IMR-90 (cell line): ENCODE measurements around the gene RAP1GAP2.

Experiments used
- POLR2A ChIP-seq: IDR thresholded peaks from 2 replicates; pipeline ENCODE4 v1.6.1; 2012; ENCODE audit warnings: mild to moderate bottlenecking, low read depth, low read length
- RAD21 ChIP-seq: IDR thresholded peaks from 2 replicates; pipeline ENCODE4 v1.6.1; 2012; ENCODE audit warnings: low read length, improper control_type of control experiment
- RCOR1 ChIP-seq: IDR thresholded peaks from 2 replicates; pipeline ENCODE4 v1.6.1; 2012; ENCODE audit warnings: mild to moderate bottlenecking, low read length, improper control_type of control experiment; ENCODE audit not compliant: insufficient replicate concordance
- RFX5 ChIP-seq: IDR thresholded peaks from 2 replicates; pipeline ENCODE4 v1.8.0; 2012; ENCODE audit warnings: low read depth, mild to moderate bottlenecking, low read length, moderate library complexity
- SMC3 ChIP-seq: fragments of 150-350 bp; IDR thresholded peaks from 2 replicates; pipeline ENCODE4 v1.6.1; 2016; ENCODE audit warnings: low read depth, mild to moderate bottlenecking, antibody characterized with exemption, low read length, moderate library complexity
- TF ChIP-seq, protein P1 (sequence below): conservative IDR thresholded peaks from 2 replicates; pipeline ENCODE4 v1.5.1; 2012; ENCODE audit warnings: mild to moderate bottlenecking, low read depth, low read length, improper control_type of control experiment

DNA sequence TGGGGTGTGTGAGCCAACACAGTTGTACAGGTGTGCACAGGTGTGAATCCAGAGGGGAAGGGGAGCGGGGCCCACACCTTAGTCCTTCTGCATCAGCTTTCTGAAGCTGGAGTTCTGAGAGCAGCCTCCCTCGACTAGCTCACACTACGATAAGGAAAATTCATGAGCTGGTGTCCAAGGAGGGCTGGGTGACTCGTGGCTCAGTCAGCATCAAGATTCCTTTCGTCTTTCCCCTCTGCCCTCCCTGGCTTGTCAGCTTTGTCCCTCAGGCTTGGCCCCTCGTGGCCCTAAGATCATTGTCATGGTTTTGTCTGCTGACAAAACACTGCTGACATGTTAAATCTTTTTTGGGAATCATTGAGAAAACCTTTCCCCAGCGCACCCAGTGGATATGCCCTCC, 219.7 kb downstream of the RAP1GAP2 start:
- TF ChIP-seq, protein P1, sequence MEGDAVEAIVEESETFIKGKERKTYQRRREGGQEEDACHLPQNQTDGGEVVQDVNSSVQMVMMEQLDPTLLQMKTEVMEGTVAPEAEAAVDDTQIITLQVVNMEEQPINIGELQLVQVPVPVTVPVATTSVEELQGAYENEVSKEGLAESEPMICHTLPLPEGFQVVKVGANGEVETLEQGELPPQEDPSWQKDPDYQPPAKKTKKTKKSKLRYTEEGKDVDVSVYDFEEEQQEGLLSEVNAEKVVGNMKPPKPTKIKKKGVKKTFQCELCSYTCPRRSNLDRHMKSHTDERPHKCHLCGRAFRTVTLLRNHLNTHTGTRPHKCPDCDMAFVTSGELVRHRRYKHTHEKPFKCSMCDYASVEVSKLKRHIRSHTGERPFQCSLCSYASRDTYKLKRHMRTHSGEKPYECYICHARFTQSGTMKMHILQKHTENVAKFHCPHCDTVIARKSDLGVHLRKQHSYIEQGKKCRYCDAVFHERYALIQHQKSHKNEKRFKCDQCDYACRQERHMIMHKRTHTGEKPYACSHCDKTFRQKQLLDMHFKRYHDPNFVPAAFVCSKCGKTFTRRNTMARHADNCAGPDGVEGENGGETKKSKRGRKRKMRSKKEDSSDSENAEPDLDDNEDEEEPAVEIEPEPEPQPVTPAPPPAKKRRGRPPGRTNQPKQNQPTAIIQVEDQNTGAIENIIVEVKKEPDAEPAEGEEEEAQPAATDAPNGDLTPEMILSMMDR = no peak
- TF ChIP-seq RCOR1 (no peak), RAD21 (no peak), RFX5 (no peak), POLR2A (no peak), SMC3 (no peak)
